Measurements from ENCODE around the gene CBARP. TPM values are rescaled to one million over a fixed set of nuclear protein-coding genes. Genes with fewer than 3 reads are reported as not detected.

CBARP gene
- total and polyA plus RNA-seq, 2 of the 13 experiments (the other 11 are each of a cell fraction or from before 2014, with no cell fraction given): 1.2 to 1.4 TPM

GRCh38 chr19:1279782-1280341 lies 42.1 kb upstream of the CBARP start (continued):
- peak; percentile 25; the same call in 1 of the 2 replicates for TF ChIP-seq THRA (CRISPR knock-in tag; IDR thresholded peaks at IDR 0.05; ENCODE audit: borderline replicate concordance)
- TF ChIP-seq STAG1 (CRISPR knock-in tag; IDR thresholded peaks at IDR 0.05): peak; percentile 99
- 0 out of 2 replicates have a peak, but pooled peaks have one; percentile 50 for TF ChIP-seq GATAD1 (CRISPR knock-in tag; IDR thresholded peaks at IDR 0.05)
- peak; percentile 97 for TF ChIP-seq RAD21 (CRISPR knock-in tag; IDR thresholded peaks at IDR 0.05)
- 0 out of 2 replicates have a peak, but pooled peaks have one; percentile 34 for TF ChIP-seq ZNF205 (CRISPR knock-in tag; IDR thresholded peaks at IDR 0.05)
- TF ChIP-seq ARID4A (CRISPR knock-in tag; IDR thresholded peaks at IDR 0.05; ENCODE audit: borderline replicate concordance): peak; percentile 61; the same call in 1 of the 2 replicates
- peak; percentile 85 for TF ChIP-seq SMC3 (IDR thresholded peaks at IDR 0.05; ENCODE audit: low read length)
- peak; percentile 61 for TF ChIP-seq RBM22 (optimal IDR thresholded peaks at IDR 0.05; ENCODE audit: low read length)
- peak; percentile 47; the same call in 1 of the 2 replicates for TF ChIP-seq CBFB (CRISPR knock-in tag; IDR thresholded peaks at IDR 0.05)
- TF ChIP-seq SNAPC4 (CRISPR knock-in tag; IDR thresholded peaks at IDR 0.05): no peak
- TF ChIP-seq REPIN1 (CRISPR knock-in tag; IDR thresholded peaks at IDR 0.05; ENCODE audit: borderline replicate concordance, low read depth): 0 out of 2 replicates have a peak, but pooled peaks have one; percentile 27
- TF ChIP-seq MNT (IDR thresholded peaks at IDR 0.05): no peak
- no peak for TF ChIP-seq E2F2 (CRISPR knock-in tag; IDR thresholded peaks at IDR 0.05; ENCODE audit: borderline replicate concordance)
- 0 out of 2 replicates have a peak, but pooled peaks have one; percentile 70 for TF ChIP-seq FOXC1 (CRISPR knock-in tag; IDR thresholded peaks at IDR 0.05; ENCODE audit: borderline replicate concordance)
